Glutamatergic neuron (in vitro differentiated cells): ENCODE measurements around the gene MAP2K6. TPM values are rescaled to one million over a fixed set of nuclear protein-coding genes. Genes with fewer than 3 reads are reported as not detected.

Experiments used
- DNase-seq: peaks from one replicate; pipeline ENCODE4 v3.0.0; 2022
- H3K27ac Mint-ChIP-seq: one replicate; pipeline ENCODE4 v1.8.0; 2020; ENCODE audit warnings: mild to moderate bottlenecking, mixed read lengths, inconsistent platforms; ENCODE audit not compliant: unreplicated experiment
- H3K27me3 Mint-ChIP-seq: one replicate; pipeline ENCODE4 v1.8.0; 2020; ENCODE audit warnings: mild to moderate bottlenecking, moderate library complexity, mixed read lengths, inconsistent platforms; ENCODE audit not compliant: unreplicated experiment
- H3K36me3 Mint-ChIP-seq: one replicate; pipeline ENCODE4 v1.8.0; 2020; ENCODE audit warnings: mild to moderate bottlenecking, mixed read lengths, inconsistent platforms; ENCODE audit not compliant: unreplicated experiment
- H3K4me1 Mint-ChIP-seq: one replicate; pipeline ENCODE4 v1.8.0; 2020; ENCODE audit warnings: mild to moderate bottlenecking, low read depth, mixed read lengths, inconsistent platforms; ENCODE audit not compliant: unreplicated experiment
- H3K4me3 Mint-ChIP-seq: one replicate; pipeline ENCODE4 v1.8.0; 2020; ENCODE audit warnings: mild to moderate bottlenecking, mixed read lengths, inconsistent platforms; ENCODE audit not compliant: unreplicated experiment
- H3K9me3 Mint-ChIP-seq: one replicate; pipeline ENCODE4 v1.8.0; 2020; ENCODE audit warnings: mild to moderate bottlenecking, moderate library complexity, mixed read lengths, inconsistent platforms; ENCODE audit not compliant: unreplicated experiment
- total RNA-seq: library from RNA; stranded (reverse); fragmentation: NEBNext Ultra II Directional; extraction: Animal tissue kit (Norgen Biotek cat#: 25700); gene quantifications from one replicate; pipeline ENCODE4 v1.2.1, GENCODE V29; 2021; ENCODE audit not compliant: unreplicated experiment
- TF ChIP-seq, protein P1 (sequence below): fragments of 200-600 bp; sonication (generic); IDR thresholded peaks from one replicate; pipeline ENCODE4 v1.5.0; 2021; ENCODE audit not compliant: partially characterized antibody, unreplicated experiment

Gene MAP2K6
- total RNA-seq, 1 donor from 2014 or later, result 28.3 TPM

DNA sequence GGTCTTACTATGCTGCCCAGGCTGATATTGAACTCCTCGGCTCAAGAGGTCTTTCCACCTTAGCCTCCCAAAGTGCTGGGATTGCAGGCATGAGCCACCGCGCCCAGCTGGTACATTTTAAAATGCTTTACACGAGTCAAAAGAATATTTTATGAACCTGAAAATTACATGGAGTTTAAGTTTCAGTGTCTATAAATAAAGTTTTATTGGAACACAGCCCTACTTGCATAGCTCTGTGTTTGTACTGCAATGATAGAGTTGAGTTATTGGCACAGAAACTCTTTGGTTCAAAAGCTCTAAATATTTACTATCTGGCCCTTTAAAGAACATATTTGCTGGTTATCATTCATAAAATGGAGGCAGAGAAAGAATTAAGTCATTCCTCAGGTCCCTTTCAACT is 24.3 kb downstream of the MAP2K6 start:
- Mint-ChIP-seq H3K4me3 (no peak overlapping the region), H3K27me3 (no peaks in the 10 kb centered on the region)

GRCh38 chr17:69441179-69441578 is 26.7 kb downstream of the MAP2K6 start:
- no peaks in the 10 kb centered on the region for H3K36me3 Mint-ChIP-seq
- H3K27me3 Mint-ChIP-seq, result no peaks in the 10 kb centered on the region
- no peaks in the 10 kb centered on the region for H3K4me1 Mint-ChIP-seq
- H3K27ac Mint-ChIP-seq, result no peak overlapping the region
- TF ChIP-seq, protein P1, sequence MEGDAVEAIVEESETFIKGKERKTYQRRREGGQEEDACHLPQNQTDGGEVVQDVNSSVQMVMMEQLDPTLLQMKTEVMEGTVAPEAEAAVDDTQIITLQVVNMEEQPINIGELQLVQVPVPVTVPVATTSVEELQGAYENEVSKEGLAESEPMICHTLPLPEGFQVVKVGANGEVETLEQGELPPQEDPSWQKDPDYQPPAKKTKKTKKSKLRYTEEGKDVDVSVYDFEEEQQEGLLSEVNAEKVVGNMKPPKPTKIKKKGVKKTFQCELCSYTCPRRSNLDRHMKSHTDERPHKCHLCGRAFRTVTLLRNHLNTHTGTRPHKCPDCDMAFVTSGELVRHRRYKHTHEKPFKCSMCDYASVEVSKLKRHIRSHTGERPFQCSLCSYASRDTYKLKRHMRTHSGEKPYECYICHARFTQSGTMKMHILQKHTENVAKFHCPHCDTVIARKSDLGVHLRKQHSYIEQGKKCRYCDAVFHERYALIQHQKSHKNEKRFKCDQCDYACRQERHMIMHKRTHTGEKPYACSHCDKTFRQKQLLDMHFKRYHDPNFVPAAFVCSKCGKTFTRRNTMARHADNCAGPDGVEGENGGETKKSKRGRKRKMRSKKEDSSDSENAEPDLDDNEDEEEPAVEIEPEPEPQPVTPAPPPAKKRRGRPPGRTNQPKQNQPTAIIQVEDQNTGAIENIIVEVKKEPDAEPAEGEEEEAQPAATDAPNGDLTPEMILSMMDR, result no peak
- H3K9me3 Mint-ChIP-seq, result no peaks in the 10 kb centered on the region
- no peak for DNase-seq
- no peak overlapping the region for H3K4me3 Mint-ChIP-seq

More for the DNA sequence above, 24.3 kb downstream of the MAP2K6 start:
- DNase-seq, result no peak
- Mint-ChIP-seq H3K36me3 (no peaks in the 10 kb centered on the region), H3K4me1 (no peaks in the 10 kb centered on the region), H3K27ac (no peak overlapping the region), H3K9me3 (no peaks in the 10 kb centered on the region)
- TF ChIP-seq, protein P1, result no peak

GRCh38 chr17:69443138-69443537 is 28.6 kb downstream of the MAP2K6 start:
- Mint-ChIP-seq H3K4me3 (no peak overlapping the region), H3K4me1 (no peaks in the 10 kb centered on the region), H3K9me3 (no peaks in the 10 kb centered on the region), H3K36me3 (no peaks in the 10 kb centered on the region), H3K27me3 (no peaks in the 10 kb centered on the region), H3K27ac (no peak overlapping the region)
- TF ChIP-seq, protein P1, result no peak
- DNase-seq, result no peak

DNA sequence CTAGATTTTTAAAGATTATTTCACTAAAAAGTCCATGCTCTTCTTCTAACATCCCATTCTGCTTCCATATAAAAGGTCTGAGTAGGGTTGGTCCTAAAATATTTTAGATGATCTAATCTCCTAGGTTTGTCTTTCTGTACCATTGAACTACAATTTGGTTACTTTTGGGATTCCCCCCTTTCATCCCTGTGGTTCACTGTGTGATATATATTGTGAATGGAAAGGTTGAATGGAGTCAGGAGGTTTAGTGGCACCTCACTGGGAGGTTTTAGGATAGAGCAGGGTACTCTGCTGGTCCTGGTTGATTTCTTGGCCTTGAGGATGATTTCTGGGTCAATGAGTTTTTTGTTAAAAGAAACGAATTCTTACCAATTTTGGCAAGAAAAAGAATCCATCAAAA is 29.5 kb downstream of the MAP2K6 start:
- no peak for DNase-seq
- TF ChIP-seq, protein P1, result no peak
- peaks cover 1% of the 10 kb centered on the region for H3K9me3 Mint-ChIP-seq
- no peak overlapping the region for H3K27ac Mint-ChIP-seq
- no peaks in the 10 kb centered on the region for H3K36me3 Mint-ChIP-seq
- H3K27me3 Mint-ChIP-seq, result no peaks in the 10 kb centered on the region
- no peak overlapping the region for H3K4me3 Mint-ChIP-seq
- H3K4me1 Mint-ChIP-seq, result peaks cover 6% of the 10 kb centered on the region

DNA sequence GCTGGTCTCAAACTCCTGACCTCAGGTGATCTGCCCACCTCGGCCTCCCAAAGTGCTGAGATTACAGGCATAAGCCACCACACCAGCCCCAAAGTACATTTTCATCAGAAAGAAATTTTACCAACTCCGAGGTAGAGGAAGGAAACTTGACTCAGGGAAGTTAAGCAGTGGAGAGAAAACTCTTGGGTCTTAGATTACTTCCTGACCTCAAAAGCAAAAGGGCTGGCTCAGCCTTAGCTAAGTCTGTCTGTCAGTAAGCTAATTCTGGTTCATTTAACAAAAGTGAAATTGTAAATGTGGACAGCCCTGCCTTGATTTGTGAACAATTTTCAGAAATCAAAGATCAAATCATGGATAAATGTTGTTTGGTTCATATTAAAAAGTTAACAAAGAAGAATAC is 30.6 kb downstream of the MAP2K6 start:
- TF ChIP-seq, protein P1, result no peak
- no peak overlapping the region for H3K4me3 Mint-ChIP-seq
- no peaks in the 10 kb centered on the region for H3K36me3 Mint-ChIP-seq
- H3K9me3 Mint-ChIP-seq, result peaks cover 1% of the 10 kb centered on the region
- no peak for DNase-seq
- no peak overlapping the region for H3K27ac Mint-ChIP-seq
- H3K4me1 Mint-ChIP-seq, result peaks cover 6% of the 10 kb centered on the region
- H3K27me3 Mint-ChIP-seq, result no peaks in the 10 kb centered on the region
